GM12801 (cell line): ENCODE data around the gene PTPRE.

Experiments used
- TF ChIP-seq, protein P1 (sequence below): IDR thresholded peaks from one replicate; pipeline ENCODE4 v1.5.1; 2011; ENCODE audit warnings: control low read depth; ENCODE audit not compliant: insufficient read length; ENCODE audit errors: extremely low read depth

The PTPRE gene

GRCh38 chr10:127995939-127996338 lies 89.0 kb downstream of the PTPRE start:
- TF ChIP-seq, protein P1, sequence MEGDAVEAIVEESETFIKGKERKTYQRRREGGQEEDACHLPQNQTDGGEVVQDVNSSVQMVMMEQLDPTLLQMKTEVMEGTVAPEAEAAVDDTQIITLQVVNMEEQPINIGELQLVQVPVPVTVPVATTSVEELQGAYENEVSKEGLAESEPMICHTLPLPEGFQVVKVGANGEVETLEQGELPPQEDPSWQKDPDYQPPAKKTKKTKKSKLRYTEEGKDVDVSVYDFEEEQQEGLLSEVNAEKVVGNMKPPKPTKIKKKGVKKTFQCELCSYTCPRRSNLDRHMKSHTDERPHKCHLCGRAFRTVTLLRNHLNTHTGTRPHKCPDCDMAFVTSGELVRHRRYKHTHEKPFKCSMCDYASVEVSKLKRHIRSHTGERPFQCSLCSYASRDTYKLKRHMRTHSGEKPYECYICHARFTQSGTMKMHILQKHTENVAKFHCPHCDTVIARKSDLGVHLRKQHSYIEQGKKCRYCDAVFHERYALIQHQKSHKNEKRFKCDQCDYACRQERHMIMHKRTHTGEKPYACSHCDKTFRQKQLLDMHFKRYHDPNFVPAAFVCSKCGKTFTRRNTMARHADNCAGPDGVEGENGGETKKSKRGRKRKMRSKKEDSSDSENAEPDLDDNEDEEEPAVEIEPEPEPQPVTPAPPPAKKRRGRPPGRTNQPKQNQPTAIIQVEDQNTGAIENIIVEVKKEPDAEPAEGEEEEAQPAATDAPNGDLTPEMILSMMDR = no peak

DNA sequence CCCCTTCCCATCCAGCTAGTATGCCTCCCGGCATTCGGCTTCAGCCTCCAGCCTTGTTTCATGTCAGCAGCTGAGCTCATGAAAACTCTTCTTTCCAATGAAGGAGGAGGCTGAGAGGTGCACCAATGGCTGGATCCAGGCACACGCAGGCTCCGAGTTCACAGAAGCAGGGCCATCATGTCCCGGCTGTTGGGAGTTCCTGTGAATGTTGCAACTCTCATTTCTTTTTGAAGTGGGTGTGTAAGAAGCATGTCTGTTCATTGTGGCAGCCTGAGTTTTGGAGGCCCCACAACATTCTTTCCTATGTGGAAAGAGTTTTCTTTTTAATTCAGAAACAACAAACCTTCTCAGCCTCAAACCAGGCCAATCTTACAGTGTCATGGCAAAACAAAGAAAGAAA lies 89.7 kb downstream of the PTPRE start:
- TF ChIP-seq, protein P1 = no peak

DNA sequence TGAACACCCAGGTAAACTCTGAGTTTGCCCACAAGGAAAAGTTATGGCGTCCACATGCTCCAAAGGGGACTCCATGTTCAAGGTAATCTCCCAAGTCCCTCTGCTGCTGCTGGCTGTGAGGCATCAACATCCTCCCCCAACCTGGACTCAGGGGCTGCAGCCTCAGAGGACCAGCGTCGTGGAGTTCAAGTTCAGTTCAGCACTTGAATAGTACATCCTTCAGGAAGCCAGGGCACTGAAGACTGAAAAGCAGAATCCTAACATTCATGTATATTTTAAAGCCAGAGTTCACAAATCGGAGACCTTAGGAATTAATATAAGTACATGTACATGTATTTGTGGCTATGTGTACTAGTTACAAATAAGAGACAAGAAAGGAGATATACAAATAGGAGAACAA lies 90.4 kb downstream of the PTPRE start:
- TF ChIP-seq, protein P1 = no peak

GRCh38 chr10:127997937-127998336 lies 91.0 kb downstream of the PTPRE start:
- TF ChIP-seq, protein P1 = no peak

DNA sequence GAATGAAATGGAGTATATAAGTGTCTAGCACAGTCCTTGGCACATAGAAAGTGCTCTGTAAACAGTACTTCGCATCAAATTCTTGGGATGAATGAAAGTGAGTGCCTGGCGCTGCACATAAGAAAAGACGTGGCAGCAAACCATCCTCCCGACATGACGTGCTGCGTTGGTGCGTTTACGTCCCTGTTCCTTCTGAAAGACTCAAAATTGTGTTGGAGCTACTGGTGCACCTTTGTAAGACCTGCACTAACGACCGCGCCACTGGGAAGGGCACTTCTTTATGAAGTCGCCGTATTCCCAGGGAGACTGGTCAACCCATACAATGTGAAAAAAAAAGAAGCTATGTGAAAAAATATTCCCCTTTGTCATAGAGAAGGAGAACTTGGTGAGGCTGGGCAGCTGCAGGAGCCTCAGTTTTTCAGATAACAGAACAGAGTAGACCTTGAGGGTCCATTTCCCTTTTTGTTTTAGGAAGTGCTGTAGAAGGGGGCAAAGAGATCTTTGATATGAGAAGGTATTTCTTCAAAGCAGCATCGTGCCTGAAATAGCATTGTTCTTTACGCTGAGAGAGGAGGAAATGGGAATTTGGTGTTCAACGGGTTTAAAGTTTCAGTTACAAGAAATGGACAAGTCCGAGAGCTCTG lies 91.7 kb downstream of the PTPRE start:
- TF ChIP-seq, protein P1 = no peak

DNA sequence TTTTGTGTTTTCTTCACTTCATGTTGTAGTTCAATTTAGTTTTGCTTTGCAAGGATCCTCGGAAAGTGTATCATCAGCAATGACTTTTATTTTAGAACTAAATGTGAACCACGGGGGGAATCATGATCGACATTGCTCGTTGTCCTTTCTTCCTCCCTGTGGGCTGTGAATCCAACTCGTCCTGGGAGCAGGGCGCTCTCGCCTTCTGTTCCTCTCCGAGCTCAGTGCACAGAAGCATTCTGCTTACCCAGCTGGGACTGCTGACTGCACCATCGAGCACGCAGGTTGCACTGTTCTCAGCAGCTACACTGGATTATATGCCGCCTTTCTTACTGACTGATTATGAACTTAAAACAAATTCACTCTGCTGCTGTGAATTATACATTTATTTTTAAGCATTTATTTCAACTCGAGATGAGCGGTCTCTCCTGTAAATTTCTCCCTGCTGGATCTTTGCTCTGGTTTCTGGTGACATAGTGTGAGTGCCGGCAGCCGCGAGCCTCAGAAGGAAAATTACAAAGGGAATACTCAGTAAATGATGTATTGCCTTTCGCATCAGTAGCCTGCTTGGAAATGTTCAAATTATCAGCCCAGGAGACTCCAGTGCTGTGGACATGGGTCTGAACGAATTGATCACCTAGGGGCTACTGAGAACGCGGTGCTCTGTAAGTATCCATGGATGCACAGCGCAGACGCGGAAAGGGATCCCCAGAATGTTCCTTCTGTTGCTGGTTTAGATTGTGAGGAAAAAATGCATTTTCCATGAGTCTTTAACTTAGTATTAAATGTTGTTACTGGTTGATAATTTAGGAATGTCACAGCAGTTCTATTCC lies 92.6 kb downstream of the PTPRE start:
- TF ChIP-seq, protein P1 = no peak

- TF ChIP-seq, protein P1 = no peak
Measured at GRCh38 chr10:128000471-128001362, 93.8 kb downstream of the PTPRE start.
